Peyer's patch (tissue), 4 donors: ENCODE data around the gene TTC27.

ENCODE experiments used
- POLR2A ChIP-seq, 2 donors: fragments of 450-650 bp; IDR thresholded peaks; one replicate each; pipeline ENCODE4 v1.5.1; 2017; ENCODE audit warnings: antibody characterized with exemption in 2 of 2, mild to moderate bottlenecking in 2 of 2, moderate library complexity in 2 of 2
- TF ChIP-seq, protein P1 (sequence below), 6 experiments: fragments of 450-650 bp in 4 of 6; fragments of 200-600 bp in 2 of 6; sonication (generic) in 1 of 6; IDR thresholded peaks; one replicate each; pipeline ENCODE4 v1.5.1; 2017 to 2019; ENCODE audit warnings: antibody characterized with exemption in 6 of 6, mild to moderate bottlenecking in 3 of 6, moderate library complexity in 1 of 6

DNA sequence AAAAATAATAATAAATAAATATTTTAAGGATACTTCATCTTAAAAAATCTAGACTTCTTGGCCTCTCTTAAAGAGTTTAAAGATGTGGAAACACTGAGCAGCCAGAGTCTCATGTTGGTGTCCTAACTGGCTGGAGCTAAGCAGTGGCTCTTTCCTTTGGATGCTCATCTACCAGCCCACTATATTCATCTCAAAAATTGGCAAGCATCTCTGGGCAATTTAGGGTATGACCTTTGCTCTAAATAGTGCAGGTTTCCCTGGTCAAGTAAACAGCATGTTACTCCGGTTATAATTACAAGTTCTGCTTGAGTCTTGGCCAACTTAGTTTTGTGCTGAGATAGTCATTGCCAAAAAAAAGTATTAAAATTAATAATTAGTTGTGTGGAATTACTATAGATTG, 117.8 kb downstream of the TTC27 start:
- TF ChIP-seq, protein P1, sequence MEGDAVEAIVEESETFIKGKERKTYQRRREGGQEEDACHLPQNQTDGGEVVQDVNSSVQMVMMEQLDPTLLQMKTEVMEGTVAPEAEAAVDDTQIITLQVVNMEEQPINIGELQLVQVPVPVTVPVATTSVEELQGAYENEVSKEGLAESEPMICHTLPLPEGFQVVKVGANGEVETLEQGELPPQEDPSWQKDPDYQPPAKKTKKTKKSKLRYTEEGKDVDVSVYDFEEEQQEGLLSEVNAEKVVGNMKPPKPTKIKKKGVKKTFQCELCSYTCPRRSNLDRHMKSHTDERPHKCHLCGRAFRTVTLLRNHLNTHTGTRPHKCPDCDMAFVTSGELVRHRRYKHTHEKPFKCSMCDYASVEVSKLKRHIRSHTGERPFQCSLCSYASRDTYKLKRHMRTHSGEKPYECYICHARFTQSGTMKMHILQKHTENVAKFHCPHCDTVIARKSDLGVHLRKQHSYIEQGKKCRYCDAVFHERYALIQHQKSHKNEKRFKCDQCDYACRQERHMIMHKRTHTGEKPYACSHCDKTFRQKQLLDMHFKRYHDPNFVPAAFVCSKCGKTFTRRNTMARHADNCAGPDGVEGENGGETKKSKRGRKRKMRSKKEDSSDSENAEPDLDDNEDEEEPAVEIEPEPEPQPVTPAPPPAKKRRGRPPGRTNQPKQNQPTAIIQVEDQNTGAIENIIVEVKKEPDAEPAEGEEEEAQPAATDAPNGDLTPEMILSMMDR (IDR thresholded peaks at IDR 0.05), result no peak
- TF ChIP-seq POLR2A (IDR thresholded peaks at IDR 0.05), result no peak
